OCI-LY3 (cell line): Measurements from ENCODE around the gene UGDH.

Source experiments
- H2AFZ ChIP-seq: fragments of 200-600, 300-600 bp; shearing (Covaris generic); 2 replicates; pipeline ENCODE4 v1.6.0; 2014; ENCODE audit warnings: antibody characterized with exemption, low read depth, low read length
- H3K27ac ChIP-seq: fragments of 200-600, 300-600 bp; sonication (generic); 2 replicates; pipeline ENCODE4 v1.5.1; 2014; ENCODE audit warnings: mild to moderate bottlenecking, low read length, moderate library complexity, mixed read lengths
- H3K27me3 ChIP-seq: fragments of 200-600, 300-600 bp; sonication (generic); 2 replicates; pipeline ENCODE4 v1.6.1; 2014; ENCODE audit warnings: low read depth, low read length, mixed read lengths
- H3K36me3 ChIP-seq: fragments of 200-600, 300-600 bp; sonication (generic); replicated peaks from 2 replicates; pipeline ENCODE3; 2014; ENCODE audit warnings: low read depth, low read length, mixed read lengths
- H3K4me1 ChIP-seq: fragments of 300-600, 200-600 bp; sonication (generic); 2 replicates; pipeline ENCODE4 v1.6.1; 2014; ENCODE audit warnings: low read length, mixed read lengths
- H3K4me2 ChIP-seq: fragments of 200-600, 300-600 bp; sonication (generic); 2 replicates; pipeline ENCODE4 v1.6.1; 2014; ENCODE audit warnings: low read length, mixed read lengths
- H3K4me3 ChIP-seq: fragments of 300-600, 200-600 bp; sonication (generic); 2 replicates; pipeline ENCODE4 v1.5.1; 2014; ENCODE audit warnings: antibody characterized with exemption, mild to moderate bottlenecking, low read length, moderate library complexity
- H3K79me2 ChIP-seq: fragments of 300-600, 200-600 bp; shearing (Covaris generic); 2 replicates; pipeline ENCODE4 v1.6.1; 2014; ENCODE audit warnings: mild to moderate bottlenecking, low read length, mixed read lengths
- H3K9ac ChIP-seq: fragments of 300-600, 200-600 bp; shearing (Covaris generic); 2 replicates; pipeline ENCODE4 v1.6.0; 2014; ENCODE audit warnings: mild to moderate bottlenecking, low read length, moderate library complexity
- H3K9me3 ChIP-seq: fragments of 200-600, 300-600 bp; shearing (Covaris generic); 2 replicates; pipeline ENCODE4 v1.6.1; 2014; ENCODE audit warnings: low read length, mixed read lengths; ENCODE audit not compliant: insufficient read depth
- H4K20me1 ChIP-seq: fragments of 200-600, 300-600 bp; sonication (generic); 2 replicates; pipeline ENCODE4 v1.6.1; 2016; ENCODE audit warnings: low read length, mixed read lengths; ENCODE audit not compliant: insufficient read depth
- EZH2phosphoT487 ChIP-seq: fragments of 200-600 bp; shearing (Covaris generic); IDR thresholded peaks from 2 replicates; pipeline ENCODE4 v1.6.1; 2018; ENCODE audit warnings: antibody characterized with exemption, mixed run types, low read depth
- TF ChIP-seq, protein P1 (sequence below): fragments of 200-600, 300-600 bp; sonication (generic); IDR thresholded peaks from 2 replicates; pipeline ENCODE4 v1.5.1; 2014; ENCODE audit warnings: antibody characterized with exemption, low read length, low read depth

The UGDH gene

DNA sequence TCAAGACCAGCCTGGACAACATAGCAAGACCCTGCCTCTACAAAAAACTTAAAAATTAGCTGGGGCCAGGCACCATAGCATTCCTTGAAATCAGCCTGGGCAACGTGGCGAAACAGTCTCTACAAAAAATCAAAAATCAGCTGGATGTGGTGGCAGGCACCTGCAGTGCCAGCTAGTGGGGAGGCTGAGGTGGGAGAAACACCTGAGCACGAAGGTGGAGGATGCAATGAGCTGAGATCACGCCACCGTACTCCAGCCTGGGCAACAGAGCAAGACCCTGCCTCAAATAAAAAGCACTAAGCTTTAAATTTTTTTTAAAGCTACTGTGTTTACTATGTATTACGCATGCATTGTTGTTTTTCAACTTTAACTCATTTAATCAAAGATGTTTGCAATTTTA lies 71.8 kb downstream of the UGDH start:
- peaks cover 52% of the 10 kb centered on the region for H3K79me2 ChIP-seq
- H3K27ac ChIP-seq: no peak overlapping the region
- H3K36me3 ChIP-seq: peaks cover 75% of the 10 kb centered on the region
- peaks cover 65% of the 10 kb centered on the region for H4K20me1 ChIP-seq
- H3K9me3 ChIP-seq: no peaks in the 10 kb centered on the region
- H3K4me1 ChIP-seq: peaks cover 17% of the 10 kb centered on the region
- H3K4me2 ChIP-seq: no peak overlapping the region
- H2AFZ ChIP-seq: no peak overlapping the region
- H3K4me3 ChIP-seq: no peak overlapping the region
- no peak overlapping the region for H3K9ac ChIP-seq
- TF ChIP-seq, protein P1, sequence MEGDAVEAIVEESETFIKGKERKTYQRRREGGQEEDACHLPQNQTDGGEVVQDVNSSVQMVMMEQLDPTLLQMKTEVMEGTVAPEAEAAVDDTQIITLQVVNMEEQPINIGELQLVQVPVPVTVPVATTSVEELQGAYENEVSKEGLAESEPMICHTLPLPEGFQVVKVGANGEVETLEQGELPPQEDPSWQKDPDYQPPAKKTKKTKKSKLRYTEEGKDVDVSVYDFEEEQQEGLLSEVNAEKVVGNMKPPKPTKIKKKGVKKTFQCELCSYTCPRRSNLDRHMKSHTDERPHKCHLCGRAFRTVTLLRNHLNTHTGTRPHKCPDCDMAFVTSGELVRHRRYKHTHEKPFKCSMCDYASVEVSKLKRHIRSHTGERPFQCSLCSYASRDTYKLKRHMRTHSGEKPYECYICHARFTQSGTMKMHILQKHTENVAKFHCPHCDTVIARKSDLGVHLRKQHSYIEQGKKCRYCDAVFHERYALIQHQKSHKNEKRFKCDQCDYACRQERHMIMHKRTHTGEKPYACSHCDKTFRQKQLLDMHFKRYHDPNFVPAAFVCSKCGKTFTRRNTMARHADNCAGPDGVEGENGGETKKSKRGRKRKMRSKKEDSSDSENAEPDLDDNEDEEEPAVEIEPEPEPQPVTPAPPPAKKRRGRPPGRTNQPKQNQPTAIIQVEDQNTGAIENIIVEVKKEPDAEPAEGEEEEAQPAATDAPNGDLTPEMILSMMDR: no peak
- TF ChIP-seq EZH2phosphoT487: no peak
- H3K27me3 ChIP-seq: no peaks in the 10 kb centered on the region

DNA sequence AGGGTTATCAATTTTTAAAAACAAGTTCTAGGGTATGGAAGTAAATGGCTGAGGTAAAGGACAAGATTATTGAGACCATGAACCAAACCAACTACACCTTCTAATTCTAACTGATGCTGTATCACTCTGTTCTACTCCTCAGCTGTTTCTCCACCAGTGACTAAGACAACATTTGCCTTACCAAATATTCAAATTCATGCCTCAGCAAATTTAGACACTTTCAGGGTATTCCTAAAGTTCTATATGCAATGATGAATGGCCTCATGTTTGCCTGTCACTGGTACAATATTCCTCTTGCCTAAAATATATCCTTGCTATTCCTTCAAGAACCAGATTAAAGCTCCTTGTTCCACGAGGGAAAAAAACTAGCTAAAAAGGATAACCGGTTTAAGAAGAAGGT lies 73.5 kb downstream of the UGDH start:
- Histone ChIP-seq H4K20me1 (peaks cover 70% of the 10 kb centered on the region), H3K4me1 (peaks cover 15% of the 10 kb centered on the region), H3K79me2 (peaks cover 38% of the 10 kb centered on the region), H3K9ac (no peak overlapping the region), H3K9me3 (no peaks in the 10 kb centered on the region), H2AFZ (no peak overlapping the region), H3K27me3 (no peaks in the 10 kb centered on the region), H3K36me3 (peaks cover 86% of the 10 kb centered on the region), H3K27ac (no peak overlapping the region), H3K4me2 (no peak overlapping the region), H3K4me3 (no peak overlapping the region)
- no peak for TF ChIP-seq EZH2phosphoT487

DNA sequence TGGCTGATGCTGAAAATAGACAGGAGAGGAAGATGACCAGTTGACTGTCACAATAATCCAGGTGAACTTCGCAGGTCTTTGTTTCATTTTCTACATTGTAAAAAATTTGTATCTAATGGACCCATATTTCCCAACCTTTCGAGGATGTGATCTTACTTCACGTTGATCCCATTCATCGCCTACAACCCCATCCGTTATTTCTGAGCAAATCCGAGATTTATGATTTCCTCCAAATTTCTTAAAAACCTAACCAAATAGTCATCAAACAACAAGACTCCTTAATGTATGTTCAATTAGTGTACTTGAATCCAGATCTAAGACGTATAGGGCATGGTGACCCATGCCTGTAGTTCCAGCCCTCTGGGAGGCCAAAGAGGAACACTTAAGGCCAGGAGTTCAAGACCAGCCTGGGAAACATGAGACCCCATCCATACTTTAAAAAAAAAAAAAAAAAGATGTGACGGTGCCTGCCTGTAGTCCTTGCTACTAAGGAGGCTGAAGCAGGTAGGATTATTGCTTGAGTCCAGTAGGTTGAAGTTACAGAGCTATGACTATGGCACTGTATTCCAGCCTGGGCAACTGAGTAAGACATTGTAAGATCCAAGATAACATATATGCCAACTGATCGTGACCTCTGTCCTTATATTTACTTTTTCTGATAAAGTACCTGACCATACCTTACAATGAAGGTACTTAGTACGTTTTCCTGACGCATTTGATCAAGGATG lies 74.2 kb downstream of the UGDH start:
- Histone ChIP-seq H3K4me1 (peaks cover 15% of the 10 kb centered on the region), H3K36me3 (peaks cover 86% of the 10 kb centered on the region), H2AFZ (no peak overlapping the region), H3K27ac (no peak overlapping the region), H3K27me3 (no peaks in the 10 kb centered on the region), H4K20me1 (peaks cover 70% of the 10 kb centered on the region), H3K9ac (no peak overlapping the region), H3K9me3 (no peaks in the 10 kb centered on the region), H3K4me3 (no peak overlapping the region), H3K4me2 (no peak overlapping the region), H3K79me2 (peaks cover 31% of the 10 kb centered on the region)
- no peak for TF ChIP-seq EZH2phosphoT487
- TF ChIP-seq, protein P1: no peak

DNA sequence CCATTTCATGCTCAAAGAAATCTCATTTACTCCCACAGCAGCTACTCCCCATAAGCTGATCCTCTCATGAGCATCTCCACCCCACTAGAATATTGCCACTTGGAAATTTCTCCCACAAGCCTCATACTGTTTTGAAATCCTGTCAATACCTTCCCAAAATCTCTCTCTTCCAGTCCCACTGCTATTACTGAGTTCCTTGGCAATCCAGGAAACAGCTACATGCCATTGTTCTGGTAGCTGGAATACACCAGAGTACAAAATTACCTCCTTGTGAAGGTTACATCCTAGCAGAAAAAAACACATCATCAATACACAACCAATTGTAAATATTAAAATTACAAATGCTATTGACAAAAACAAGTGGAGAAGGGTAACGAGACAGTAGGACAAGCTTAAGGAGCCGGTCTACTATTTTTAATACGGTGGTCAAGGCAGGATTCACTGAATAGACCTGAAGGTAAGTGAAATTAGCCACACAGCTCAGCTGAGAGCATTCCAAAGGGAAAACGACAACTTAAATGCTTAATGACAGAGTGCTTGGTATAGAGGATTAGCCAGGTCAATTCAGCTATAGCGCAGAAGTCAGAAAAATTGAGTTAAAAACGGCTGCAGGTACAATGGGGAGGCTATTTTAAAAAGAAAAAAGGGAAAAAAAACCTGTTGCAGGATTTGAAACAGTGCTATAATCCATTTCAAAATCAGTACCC lies 74.9 kb downstream of the UGDH start:
- H4K20me1 ChIP-seq: peaks cover 64% of the 10 kb centered on the region
- no peak for TF ChIP-seq EZH2phosphoT487
- TF ChIP-seq, protein P1: no peak
- peaks cover 24% of the 10 kb centered on the region for H3K79me2 ChIP-seq
- no peak overlapping the region for H3K9ac ChIP-seq
- peaks cover 86% of the 10 kb centered on the region for H3K36me3 ChIP-seq
- H3K27me3 ChIP-seq: no peaks in the 10 kb centered on the region
- no peak overlapping the region for H3K27ac ChIP-seq
- no peak overlapping the region for H3K4me2 ChIP-seq
- no peaks in the 10 kb centered on the region for H3K9me3 ChIP-seq
- peaks cover 9% of the 10 kb centered on the region for H3K4me1 ChIP-seq
- H3K4me3 ChIP-seq: no peak overlapping the region
- no peak overlapping the region for H2AFZ ChIP-seq
